ENCODE data around the gene TLCD4. TPM values are rescaled to one million over a fixed set of nuclear protein-coding genes. Genes with fewer than 3 reads are reported as not detected.

TLCD4 gene
- total RNA-seq, 1 donor from 2014 or later, result 3.0 TPM

DNA sequence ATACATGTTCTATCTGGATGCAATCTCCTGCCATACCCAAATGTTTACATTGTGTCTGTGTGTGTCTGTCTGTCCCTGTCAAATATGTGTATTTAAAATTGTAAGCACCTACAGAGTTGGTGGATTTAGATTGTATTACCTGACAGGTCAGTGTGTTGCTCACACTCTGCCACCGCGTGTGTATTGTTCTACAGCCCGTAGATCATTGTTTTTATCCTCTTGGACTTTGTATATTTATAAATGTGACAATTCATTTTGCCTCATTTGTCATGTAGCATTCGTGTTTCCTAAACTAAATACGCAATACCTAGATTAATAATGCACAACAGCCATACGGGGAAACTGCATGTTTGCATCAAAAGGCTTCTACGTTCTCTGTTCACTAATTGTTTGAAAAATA, 45.0 kb upstream of the TLCD4 start:
- Histone ChIP-seq H3K4me3 (ENCODE audit: low read depth, low read length) (peak overlapping the region; percentile 72), H3K36me3 (ENCODE audit: control insufficient read depth, insufficient read depth, low read length) (no peaks in the 10 kb centered on the region), H3K27me3 (ENCODE audit: control insufficient read depth, insufficient read depth, low read length) (no peaks in the 10 kb centered on the region)
- DNase-seq (ENCODE audit: low read depth), result no peak
- TF ChIP-seq, protein P1, sequence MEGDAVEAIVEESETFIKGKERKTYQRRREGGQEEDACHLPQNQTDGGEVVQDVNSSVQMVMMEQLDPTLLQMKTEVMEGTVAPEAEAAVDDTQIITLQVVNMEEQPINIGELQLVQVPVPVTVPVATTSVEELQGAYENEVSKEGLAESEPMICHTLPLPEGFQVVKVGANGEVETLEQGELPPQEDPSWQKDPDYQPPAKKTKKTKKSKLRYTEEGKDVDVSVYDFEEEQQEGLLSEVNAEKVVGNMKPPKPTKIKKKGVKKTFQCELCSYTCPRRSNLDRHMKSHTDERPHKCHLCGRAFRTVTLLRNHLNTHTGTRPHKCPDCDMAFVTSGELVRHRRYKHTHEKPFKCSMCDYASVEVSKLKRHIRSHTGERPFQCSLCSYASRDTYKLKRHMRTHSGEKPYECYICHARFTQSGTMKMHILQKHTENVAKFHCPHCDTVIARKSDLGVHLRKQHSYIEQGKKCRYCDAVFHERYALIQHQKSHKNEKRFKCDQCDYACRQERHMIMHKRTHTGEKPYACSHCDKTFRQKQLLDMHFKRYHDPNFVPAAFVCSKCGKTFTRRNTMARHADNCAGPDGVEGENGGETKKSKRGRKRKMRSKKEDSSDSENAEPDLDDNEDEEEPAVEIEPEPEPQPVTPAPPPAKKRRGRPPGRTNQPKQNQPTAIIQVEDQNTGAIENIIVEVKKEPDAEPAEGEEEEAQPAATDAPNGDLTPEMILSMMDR (IDR thresholded peaks at IDR 0.05; ENCODE audit: insufficient read depth, low read length, poor library complexity, severe bottlenecking), result no peak

DNA sequence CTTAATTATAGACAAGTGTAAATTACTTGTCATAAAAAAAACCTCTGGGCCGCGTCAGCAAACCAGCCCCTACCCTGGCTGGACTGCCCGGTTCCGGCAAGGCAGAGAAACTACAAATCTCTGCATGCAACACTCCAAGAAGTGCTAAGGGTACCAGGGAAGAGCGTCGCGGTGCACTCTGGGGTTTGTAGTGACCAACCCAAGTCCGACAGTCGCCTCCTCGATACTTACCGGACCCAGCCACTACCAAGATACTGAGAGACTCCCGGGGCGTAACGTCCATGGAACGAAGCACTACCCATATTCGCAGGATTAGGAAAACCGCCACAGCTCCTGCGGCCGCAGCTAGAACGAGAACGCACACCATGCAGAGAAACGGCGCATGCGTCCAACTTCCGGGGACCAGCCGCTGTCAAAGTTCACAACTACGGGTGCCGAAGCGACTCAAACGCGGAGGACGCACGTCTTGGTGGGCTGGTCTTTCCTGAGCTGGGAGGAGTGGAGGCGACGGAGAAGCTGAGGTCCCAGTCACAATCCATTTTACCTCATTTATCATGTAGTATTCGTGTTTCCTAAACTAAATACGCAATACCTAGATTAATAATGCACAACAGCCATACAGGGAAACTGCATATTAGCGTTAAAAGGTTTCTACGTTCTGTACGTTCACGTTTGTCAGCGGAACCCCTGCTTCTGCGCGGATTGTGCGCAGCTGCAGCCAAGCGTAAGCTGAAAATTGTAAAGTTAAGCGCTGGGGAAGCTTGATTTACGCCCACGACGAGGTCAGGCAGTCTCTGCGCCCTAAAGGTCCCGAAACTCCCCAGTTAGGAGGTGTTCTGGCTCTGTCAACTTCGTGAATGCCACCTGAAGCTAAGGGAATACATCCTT, 44.4 kb upstream of the TLCD4 start, which contains the start of gene ALG14:
TSS of gene ALG14 (minus strand) at position 420 of the 888 bp plus-strand sequence. CDS start at position 367, 53 bp downstream.
- peak; percentile 80 for DNase-seq (ENCODE audit: low read depth)
- Histone ChIP-seq H3K4me3 (ENCODE audit: low read depth, low read length) (peak within 1 kb of the TSS; percentile 72), H3K36me3 (ENCODE audit: control insufficient read depth, insufficient read depth, low read length) (no peaks in the 10 kb centered on the region), H3K27me3 (ENCODE audit: control insufficient read depth, insufficient read depth, low read length) (no peaks in the 10 kb centered on the region)
- TF ChIP-seq, protein P1 (IDR thresholded peaks at IDR 0.05; ENCODE audit: insufficient read depth, low read length, poor library complexity, severe bottlenecking), result no peak

DNA sequence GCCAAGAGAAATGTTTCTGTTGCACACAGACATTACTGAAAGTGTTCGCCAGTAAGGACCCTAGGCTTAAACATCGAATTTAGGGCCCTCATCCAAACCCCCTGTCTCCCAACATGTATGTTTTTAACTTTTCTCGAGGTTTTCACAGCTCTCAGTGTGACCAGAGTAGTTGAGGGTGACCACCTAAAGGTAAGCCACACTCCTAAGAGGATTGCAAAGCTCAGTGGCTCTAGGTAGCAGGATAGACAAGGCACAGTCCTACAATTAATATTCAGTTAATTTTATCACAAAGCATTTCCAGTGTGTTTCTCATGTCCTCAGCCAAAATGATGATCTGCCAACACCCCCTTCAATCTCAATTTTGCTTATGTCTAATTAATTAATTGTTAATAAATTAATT, 43.7 kb upstream of the TLCD4 start:
- TF ChIP-seq, protein P1 (IDR thresholded peaks at IDR 0.05; ENCODE audit: insufficient read depth, low read length, poor library complexity, severe bottlenecking), result no peak
- DNase-seq (ENCODE audit: low read depth), result no peak
- Histone ChIP-seq H3K36me3 (ENCODE audit: control insufficient read depth, insufficient read depth, low read length) (no peaks in the 10 kb centered on the region), H3K27me3 (ENCODE audit: control insufficient read depth, insufficient read depth, low read length) (no peaks in the 10 kb centered on the region), H3K4me3 (ENCODE audit: low read depth, low read length) (peak overlapping the region; percentile 72)

DNA sequence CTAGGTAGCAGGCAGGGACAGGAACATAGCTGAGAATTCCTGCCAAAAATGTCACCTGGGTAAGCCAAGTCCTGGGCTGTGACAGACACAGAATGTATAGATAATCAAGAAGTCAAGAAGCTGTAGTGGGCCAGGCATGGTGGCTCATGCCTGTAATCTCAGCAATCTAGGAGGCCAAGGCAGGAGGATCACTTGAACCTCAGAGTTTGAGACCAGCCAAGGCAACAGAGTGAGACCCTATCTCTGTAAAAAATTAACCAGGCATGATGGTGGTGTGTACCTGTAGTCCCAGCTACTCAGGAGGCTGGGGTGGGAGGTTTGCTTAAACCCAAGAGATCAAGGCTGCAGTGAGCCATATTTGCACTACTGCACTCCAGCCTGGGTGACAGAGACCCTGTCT, 41.1 kb upstream of the TLCD4 start:
- no peak for DNase-seq (ENCODE audit: low read depth)
- no peaks in the 10 kb centered on the region for H3K36me3 ChIP-seq (ENCODE audit: control insufficient read depth, insufficient read depth, low read length)
- no peak overlapping the region for H3K4me3 ChIP-seq (ENCODE audit: low read depth, low read length)
- TF ChIP-seq, protein P1 (IDR thresholded peaks at IDR 0.05; ENCODE audit: insufficient read depth, low read length, poor library complexity, severe bottlenecking), result no peak
- H3K27me3 ChIP-seq (ENCODE audit: control insufficient read depth, insufficient read depth, low read length), result no peaks in the 10 kb centered on the region

DNA sequence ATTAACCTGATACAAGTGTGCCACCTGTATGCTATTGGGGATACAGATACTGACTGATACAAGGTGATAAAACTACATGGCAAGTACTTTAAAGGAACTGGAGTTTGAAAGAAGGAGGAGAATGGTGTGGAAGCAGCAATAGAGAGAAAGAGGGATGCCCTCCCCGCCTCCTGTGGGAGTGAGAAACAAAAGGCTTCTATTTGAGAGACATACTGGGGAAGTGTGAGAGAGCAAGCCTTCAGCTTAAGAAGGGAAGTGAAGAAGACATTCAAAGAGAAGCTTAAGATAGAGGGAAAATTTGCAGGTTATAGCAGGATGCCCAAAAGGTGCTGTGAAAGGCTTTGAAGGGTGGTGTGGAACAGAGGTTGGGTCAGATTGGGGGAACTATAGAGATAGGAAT, 36.7 kb upstream of the TLCD4 start:
- TF ChIP-seq, protein P1 (IDR thresholded peaks at IDR 0.05; ENCODE audit: insufficient read depth, low read length, poor library complexity, severe bottlenecking), result no peak
- no peaks in the 10 kb centered on the region for H3K36me3 ChIP-seq (ENCODE audit: control insufficient read depth, insufficient read depth, low read length)
- DNase-seq (ENCODE audit: low read depth), result no peak
- H3K27me3 ChIP-seq (ENCODE audit: control insufficient read depth, insufficient read depth, low read length), result no peaks in the 10 kb centered on the region
- H3K4me3 ChIP-seq (ENCODE audit: low read depth, low read length), result no peak overlapping the region
